GM19025 (cell line): ENCODE data around the gene KDM4C.
"Not testable (repeated sequence)": the region's sequence is repeated elsewhere in the genome, so short reads cannot be mapped to it uniquely, and the experiment has no call there.

ENCODE experiments used
- ATAC-seq: cut with Tn5 transposase; IDR thresholded peaks from one replicate; pipeline ENCODE4 v1.9.1; 2021; ENCODE audit warnings: mild to moderate bottlenecking, low read depth, moderate library complexity; ENCODE audit not compliant: unreplicated experiment

Gene KDM4C

DNA sequence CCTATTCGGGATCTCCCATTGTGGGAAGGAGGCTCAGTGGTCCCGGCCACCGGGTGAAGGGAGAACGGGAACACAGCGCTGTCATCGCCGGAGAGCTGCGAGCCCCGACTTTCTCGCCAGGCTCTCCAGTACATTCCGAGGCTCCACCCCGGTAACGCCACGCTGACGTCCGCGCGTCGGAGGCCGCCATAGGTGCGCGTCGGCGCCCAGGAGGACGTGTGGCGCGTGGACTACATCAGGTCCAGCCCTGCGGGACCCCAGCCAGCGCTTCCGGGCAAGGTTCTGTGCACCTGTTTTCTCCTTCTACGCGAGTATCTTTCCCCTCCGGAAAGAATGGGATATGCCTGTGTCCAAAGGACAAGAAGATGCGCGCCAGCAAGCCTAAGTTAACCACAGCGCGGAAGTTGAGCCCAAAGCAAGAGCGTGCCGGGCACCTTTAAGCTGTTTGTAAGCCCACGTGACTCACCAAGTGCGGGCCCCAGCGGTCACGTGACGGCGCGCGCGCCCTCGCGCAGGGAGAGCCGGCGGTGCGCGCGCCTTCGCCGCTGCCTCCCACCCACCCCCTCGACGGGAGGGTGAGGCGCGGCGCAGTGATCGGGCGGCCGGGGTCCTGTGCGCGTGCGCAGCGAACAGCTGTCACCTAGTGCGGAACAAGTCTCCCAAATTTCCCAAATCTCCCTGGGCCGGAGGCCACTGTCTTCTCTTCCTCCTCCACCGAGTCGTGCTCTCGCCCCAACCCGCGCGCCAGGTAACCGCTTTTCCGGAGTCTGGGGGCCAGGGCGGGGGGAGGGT lies at the start of gene KDM4C:
TSS of gene KDM4C (plus strand) at position 518 of the 792 bp plus-strand sequence. CDS start 35,016 bp downstream, outside the sequence.
- ATAC-seq = peak; percentile 81

DNA sequence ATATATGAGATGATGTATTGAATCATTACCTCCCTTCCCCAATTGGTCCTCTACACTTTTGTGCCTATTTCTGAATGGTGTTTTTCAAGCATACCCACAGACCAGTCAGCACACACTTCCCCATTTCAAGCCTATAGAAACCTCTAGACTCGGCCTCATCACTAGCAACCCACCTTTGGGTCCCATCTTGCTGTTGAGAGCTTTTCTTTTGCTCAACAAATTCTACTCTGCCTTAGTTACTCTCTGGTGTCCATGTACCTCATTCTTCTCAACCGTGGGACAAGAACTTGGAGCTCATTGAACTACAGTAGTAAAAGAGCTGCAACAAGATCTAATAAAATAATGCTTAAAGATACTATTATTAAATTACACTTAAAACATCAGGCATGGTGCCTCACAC lies 49.0 kb upstream of the KDM4C start:
- no peak for ATAC-seq

DNA sequence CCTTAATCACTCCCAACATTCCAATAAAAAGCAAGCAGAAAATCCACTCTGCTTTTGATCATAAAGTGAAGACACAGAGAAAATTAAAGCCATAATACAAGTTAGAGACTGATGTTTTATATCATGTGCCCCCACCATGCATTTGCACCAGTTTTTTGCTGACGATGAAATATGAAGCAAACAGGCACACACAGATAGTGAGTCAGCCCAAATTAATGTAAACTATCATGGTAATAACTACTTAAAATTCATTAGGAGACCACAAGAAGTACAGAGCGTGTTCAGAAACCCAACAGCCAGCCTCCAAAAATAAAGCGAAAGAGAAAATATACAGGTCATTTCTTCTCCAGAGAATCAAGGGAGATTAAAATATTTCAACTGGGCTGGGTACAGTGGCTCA lies 46.4 kb upstream of the KDM4C start:
- ATAC-seq = no peak

DNA sequence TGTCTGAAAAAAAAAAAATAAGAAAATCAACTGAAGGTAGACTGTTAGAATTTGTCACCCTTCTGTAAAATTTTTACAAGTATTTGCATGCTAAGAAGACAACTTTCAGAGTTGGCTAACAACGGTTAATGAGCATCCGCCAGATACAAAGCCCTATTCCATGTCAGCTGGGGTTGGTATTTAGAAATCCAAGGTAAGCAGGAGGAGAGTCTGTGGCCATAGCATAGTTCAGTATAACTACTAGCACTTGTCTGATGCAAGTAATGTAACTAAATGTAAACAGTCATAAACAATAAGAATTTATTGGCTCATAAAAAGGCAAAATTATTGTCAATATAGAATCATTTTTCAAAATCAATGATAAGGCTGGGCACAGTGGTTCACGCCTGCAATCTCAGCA lies 45.7 kb upstream of the KDM4C start:
- no peak for ATAC-seq

DNA sequence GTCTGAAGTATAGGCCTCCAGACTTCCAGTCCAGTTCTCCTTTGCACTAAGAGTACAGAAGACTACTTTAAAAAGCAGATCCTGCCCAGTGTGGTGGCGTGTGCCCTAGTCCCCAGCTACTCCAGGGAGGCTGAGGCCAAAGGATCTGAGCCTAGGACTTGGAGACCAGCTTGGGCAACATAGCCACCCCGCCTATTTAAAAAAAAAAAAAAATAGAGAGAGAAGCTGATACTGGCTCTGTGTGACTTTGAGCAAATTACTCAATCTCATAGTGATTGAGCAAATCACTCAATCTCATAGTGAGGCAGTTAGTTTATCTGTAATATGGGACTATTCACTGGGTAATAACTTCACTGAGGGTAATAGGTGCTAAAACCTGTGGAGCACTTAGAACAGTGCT lies 43.6 kb upstream of the KDM4C start:
- no peak for ATAC-seq

DNA sequence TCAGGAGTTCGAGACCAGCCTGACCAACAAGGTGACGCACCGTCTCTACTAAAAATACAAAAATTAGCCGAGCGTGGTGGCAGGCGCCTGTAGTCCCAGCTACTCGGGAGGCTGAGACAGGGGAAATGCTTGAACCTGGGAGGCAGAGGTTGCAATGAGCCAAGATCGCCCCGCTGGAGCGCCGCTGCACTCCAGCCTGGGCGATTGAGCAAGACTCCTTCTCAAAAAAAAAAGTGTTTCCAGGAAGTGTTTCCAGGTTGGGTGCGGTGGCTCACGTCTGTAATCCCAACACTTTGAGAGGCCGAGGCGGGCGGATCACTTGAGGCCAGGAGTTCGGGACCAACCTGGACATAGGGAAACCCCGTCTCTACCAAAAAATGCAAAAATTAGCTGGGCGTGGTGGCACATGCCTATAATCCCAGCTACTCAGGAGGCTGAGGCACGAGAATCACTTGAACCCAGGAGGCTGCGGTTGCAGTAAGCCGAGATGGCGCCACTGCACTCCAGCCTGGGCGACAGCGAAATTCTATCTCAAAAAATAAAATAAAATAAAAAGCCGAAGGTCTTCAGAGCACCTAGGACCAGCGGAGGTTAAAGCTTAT lies 42.5 kb upstream of the KDM4C start:
- ATAC-seq = not testable (repeated sequence)

DNA sequence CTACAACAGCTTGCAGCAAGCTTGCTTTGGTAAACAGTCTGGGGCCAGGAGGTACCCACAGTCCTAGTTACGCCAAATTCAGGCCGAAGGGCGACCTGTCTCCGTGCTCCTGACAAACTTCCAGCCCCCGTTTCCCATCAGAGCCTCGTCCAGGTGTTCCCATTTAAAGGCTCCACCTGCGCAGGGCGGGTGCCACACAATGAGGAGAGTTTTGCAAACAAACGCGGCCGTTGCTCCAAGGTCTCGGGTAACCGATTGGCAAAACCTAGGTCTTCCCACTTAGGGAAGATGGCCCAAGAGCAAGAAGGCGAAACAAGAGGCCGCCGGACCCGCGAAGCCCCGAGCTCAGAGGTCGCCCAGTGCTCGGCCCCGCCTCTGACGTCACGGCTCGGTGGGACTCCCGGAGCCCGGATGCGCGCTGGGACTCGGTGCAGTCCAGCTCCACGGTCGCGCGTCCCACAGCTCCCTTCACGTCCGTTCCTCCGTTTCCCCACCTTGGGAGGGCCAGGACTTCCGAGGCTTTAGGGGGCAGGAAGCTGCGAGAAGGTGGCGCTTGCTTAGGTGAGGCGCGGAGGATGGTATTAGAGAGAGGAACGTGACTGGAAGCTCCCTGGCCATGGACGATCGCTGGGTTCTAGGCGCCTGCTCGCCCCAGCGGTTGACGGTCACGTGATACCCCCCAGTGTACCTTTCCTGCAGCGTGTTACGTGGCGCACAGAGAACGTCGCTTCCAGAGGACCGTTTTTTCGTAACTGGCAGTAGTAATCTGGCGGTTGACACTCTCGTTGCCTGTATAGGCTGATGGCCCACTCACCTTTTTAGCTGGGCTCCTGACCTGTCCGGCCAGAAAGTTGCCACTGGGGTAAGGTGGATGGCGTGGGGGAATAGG lies 41.8 kb upstream of the KDM4C start:
- peak; percentile 93 for ATAC-seq

DNA sequence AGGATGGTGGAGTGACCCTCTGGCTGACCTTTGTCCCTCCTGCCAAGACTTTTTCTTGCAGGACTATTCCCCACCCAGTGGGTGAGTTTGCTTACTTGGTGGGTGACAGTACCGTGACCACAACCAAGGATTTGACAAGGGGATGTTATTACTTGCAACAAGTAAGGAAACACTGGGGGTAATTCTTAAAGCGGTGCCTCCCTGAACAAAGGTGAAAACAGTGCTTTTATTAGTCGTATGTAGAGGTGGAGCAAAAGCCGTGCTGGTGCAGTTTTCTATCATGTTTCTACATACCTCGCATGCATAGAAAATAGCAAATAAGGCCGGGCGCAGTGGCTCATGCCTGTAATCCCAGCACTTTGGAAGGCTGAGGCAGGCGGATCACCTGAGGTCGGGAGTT lies 41.0 kb upstream of the KDM4C start:
- no peak for ATAC-seq

DNA sequence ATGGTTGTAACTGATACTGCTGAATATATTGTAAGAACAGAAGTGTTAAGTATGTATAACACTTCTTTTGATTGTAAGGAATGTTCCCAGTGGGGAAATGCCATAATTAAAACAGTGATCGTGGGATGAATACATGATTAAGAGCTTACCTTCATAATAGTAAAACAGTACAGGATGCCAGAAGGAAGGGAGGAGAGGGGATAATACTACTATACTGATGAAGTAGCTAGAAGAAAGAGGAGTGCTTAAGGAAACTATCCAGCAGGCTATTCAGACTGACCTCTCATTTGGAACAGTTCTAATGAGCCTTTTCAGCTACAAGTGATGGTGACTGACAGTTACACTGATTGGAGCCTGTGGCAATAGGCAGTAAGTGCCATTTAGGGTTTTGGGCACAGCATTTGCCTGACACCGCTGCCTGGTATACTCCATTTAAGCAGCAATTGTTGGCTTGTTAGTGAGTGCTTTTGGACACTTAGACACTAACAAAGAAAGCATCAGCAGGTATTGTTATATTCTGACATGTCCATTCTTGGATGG lies 33.8 kb upstream of the KDM4C start:
- ATAC-seq = no peak

DNA sequence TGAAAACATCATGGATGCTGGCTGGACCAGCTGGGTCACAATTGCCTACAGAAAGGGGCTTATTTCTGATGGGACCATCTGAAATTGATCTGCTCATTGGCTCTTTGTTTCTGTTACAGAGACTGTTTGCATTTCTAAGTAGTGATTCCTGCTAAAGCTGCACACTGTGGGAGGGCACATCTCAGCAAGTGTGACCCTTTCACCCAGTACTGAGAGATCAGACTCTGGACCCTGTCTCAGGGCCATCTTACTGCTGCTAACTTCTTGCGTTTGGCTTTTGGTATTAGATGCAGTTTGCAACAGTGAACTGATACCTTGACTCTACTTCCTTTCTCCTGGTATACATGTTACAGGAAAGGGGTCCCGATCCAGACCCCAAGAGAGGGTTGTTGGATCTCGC lies 24.5 kb upstream of the KDM4C start:
- no peak for ATAC-seq

DNA sequence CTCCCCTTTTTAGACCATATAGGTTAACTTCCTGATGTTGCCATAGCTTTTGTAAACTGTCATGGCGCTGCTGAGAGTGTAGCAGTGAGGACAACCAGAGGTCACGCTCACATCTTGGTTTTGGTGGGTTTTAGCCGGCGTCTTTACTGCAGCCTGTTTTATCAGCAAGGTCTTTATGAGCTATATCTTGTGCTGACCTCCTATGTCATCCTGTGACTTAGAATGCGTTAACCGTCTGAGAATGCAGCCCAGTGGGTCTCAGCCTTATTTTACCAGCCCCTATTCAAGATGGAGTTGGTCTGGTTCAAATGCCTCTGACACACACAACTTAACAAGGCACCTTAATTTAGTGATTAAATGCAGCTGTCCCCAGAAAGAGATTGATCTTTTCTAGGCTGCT lies 23.9 kb upstream of the KDM4C start:
- no peak for ATAC-seq

DNA sequence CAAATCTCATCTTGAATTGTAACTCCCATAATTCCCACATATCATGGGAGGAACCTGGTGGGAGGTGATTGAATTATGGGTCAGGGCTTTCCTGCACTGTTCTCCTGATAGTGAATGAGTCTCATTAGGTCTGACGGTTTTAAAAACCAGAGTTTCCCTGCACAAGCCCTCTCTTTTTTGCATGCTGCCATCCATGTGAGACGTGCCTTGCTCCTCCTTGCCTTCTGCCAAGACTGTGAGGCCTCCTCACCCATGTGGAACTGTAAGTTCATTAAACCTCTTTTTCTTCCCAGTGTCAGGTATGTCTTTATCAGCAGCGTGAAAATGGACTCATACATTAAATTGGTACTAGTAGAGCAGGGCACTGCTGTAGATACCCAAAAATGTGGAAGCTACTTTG lies 22.4 kb upstream of the KDM4C start:
- ATAC-seq = no peak

DNA sequence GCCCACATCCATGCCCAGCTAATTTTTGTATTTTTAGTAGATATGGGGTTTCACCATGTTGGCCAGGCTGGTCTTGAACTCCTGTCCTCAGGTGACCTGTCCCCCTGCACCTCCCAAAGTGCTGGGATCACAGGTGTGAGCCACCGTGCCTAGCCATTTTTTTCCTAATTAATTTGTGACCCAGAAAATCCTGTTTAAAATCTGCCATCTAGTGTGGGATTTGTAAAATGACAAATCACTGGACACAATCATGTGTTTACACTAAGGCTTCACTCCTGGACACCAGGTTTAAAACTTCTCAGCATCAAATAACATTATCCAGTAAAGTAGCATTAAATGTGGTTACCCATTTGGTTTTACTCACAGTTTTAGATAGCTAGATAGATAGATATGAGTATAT lies 18.6 kb upstream of the KDM4C start:
- no peak for ATAC-seq

DNA sequence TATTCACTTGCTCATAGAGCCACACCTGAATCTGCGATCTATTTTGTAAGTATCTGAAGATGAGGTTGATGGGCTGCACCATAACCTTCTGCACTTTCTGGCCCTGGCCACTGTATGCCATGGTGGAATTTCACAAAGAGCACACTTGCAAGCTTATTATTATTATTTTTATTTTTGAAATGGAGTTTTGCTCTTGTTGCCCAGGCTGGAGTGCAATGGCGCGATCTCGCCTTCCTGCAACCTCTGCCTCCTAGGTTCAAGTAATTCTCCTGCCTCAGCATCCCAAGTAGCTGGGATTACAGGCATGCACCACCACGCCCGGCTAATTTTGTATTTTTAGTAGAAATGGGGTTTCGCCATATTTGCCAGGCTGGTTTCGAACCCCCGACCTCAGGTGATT lies 8.9 kb upstream of the KDM4C start:
- ATAC-seq = not testable (repeated sequence)

DNA sequence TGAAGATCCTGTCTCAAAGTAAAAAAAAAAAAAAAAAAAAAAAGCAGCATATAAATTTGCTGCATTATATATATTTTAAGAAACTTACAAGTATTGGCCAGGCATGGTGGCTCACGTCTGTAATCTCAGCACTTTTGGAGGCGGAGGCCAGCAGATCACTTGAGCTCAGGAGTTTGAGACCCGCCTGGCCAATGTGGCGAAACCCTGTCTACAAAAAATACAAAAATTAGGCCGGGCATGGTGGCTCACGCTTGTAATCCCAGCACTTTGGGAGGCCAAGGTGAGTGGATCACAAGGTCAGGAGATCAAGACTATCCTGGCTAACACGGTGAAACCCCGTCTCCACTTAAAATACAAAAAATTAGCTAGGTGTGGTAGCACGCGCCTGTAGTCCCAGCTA lies 2.9 kb upstream of the KDM4C start:
- ATAC-seq = not testable (repeated sequence)

DNA sequence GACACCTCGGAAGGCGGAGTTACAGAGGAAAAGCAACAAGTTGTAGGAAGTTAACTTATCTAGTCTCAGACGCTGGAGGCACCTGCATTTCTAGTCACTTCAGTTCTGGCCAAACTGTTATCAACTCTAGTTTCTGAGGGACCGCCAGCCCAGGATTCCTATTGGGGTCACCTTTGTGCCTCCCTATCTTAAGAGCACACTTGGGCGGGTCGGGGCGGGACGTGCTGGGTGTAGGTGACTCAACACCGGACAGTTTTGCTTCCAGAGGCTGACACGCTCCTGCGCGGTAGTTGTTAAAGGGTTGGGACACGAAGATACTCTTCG lies 679 bp upstream of the KDM4C start:
- peak; percentile 27 for ATAC-seq

DNA sequence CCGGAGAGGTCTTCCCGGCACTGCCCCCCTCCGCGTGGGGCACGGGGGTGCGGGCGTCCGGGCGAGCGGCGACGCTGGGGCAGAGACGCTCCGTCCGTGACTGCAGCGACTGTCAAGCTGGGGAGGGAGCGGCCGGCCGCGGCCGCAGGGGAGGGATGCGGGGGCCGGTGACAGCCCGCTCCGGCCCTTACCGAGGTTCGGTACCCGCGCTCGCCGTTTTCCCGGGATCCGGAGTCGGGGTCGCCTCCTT lies 400 bp downstream of the KDM4C start:
- peak; percentile 9 for ATAC-seq

DNA sequence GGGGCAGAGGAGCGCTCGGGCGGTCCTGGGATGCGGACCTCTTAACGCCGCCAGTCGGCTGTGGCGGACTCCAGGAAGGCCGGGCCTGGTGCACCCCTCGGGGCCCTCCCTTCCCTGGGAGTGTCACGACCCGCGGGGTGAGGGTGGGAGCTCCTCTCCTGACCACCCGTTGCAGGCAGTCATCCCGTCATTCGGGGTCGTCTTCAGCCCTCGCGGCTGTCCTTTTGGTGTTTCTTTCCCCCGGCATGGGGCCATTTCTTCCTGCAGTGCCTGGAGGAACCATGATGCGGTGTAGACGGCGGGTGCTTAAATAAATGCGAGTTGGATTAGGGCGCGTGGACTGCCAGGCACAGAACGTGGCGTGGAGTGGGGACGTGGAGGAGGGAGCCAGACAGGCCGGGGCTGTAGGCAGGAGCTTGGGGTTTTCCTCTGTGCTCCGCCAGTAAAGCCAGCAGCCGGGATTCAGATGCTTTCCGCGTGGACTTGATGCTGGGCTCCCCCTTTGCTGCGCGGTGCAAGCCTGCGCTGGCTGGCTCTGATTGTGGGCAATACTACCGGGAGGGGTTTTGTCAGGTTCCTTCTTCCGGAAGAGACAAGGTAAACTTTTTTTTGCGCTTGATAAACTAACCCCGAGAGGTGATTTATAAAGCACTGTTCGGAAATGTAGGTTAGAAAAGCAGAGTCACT lies 868 bp downstream of the KDM4C start:
- ATAC-seq = peak; percentile 15

DNA sequence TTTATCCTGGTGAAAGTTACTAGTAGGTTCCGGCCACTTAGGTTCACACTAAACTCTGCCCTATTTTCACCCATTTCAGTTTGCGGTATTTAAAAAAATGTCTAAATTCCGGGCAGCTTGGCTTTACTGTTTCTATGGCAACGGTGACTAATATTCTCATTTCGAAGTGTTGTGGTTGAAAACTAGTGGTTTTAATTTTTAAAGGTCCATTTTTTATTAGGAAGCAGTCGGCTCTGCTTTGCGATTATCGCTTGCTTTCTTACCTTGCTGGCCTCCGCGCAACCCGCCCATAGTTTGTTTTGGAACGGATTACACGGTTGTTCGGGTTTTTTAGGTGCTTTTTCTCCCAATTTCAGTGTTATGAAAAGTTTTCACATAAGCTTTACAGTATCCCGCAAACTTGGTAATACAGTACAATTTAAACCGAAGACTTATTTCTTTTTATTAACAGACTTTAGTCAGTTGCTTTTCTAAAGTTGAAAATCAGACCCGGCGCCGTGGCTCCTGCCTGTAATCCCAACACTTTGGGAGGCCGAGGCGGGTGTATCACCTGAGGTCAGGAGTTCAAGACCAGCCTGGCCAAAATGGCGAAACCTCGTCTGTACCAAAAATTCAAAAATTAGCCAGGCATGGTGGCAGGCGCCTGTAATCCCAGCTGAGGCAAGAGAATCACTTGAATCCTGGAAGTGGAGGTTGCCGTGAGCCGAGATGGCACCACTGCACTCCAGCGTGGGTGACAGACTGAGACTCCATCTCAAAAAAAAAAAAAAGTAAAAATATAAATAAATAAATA lies 1.6 kb downstream of the KDM4C start:
- peak; percentile 1 for ATAC-seq

DNA sequence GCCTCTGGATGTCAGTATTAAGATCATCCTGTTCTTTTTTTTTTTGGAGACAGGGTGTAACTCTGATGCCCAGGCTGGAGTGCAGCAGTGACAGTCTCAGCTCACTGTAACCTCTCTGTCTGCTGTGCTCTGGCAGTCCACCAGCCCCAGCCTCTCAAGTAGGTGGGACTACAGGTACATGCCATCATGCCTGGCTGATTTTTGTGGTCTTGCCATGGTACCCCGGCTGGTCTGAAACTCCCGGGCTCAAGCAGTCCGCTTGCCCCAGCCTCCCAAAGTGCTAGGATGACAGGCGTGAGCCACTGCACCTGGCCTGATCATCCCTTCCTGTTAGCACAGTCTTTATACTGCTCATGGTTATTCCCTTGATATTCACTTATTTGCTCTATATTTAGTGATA lies 3.5 kb downstream of the KDM4C start:
- ATAC-seq = no peak
